ENCODE results near the gene SLC9C1. TPM values are rescaled to one million over a fixed set of nuclear protein-coding genes. Genes with fewer than 3 reads are reported as not detected.

The SLC9C1 gene
- total RNA-seq, 1 donor from 2014 or later = 2.3 TPM

- no peak for ATAC-seq
- intact Hi-C loops (cut with micrococcal nuclease) = no loop called here
- no peak for DNase-seq
Observed at GRCh38 chr3:112121577-112122547, 172.2 kb downstream of the SLC9C1 start.

- DNase-seq (no peak), ATAC-seq (no peak)
- intact Hi-C loops (cut with micrococcal nuclease) = no loop called here
Observed at GRCh38 chr3:112119962-112120836, 173.8 kb downstream of the SLC9C1 start.

- DNase-seq = peak; percentile 37
- intact Hi-C loops (cut with micrococcal nuclease) = no loop called here
- ATAC-seq = peak; percentile 43
Observed at GRCh38 chr3:112117841-112118571, 176.0 kb downstream of the SLC9C1 start.

- ATAC-seq = no peak
- intact Hi-C loops (cut with micrococcal nuclease) = no loop called here
- no peak for DNase-seq
Observed at GRCh38 chr3:112117415-112117814, 176.6 kb downstream of the SLC9C1 start.

- DNase-seq (peak; percentile 30), ATAC-seq (peak; percentile 51)
- intact Hi-C loops (cut with micrococcal nuclease) = no loop called here
Observed at GRCh38 chr3:112116748-112117186, 177.2 kb downstream of the SLC9C1 start.

GRCh38 chr3:112115806-112116383, 178.1 kb downstream of the SLC9C1 start:
- intact Hi-C loops (cut with micrococcal nuclease) = no loop called here
- no peak for ATAC-seq
- no peak for DNase-seq

- intact Hi-C loops (cut with micrococcal nuclease) = no loop called here
- ATAC-seq (no peak), DNase-seq (no peak)
Observed at GRCh38 chr3:112115161-112115739, 178.8 kb downstream of the SLC9C1 start.

GRCh38 chr3:112114576-112115160, 179.3 kb downstream of the SLC9C1 start:
- ATAC-seq (no peak), DNase-seq (no peak)
- intact Hi-C loops (cut with micrococcal nuclease) = no loop called here

GRCh38 chr3:112111785-112112402, 182.1 kb downstream of the SLC9C1 start:
- DNase-seq (no peak), ATAC-seq (peak; percentile 81)
- intact Hi-C loops (cut with micrococcal nuclease) = no loop called here

GRCh38 chr3:112109322-112109721, 184.7 kb downstream of the SLC9C1 start:
- ATAC-seq (no peak), DNase-seq (no peak)
- intact Hi-C loops (cut with micrococcal nuclease) = no loop called here

GRCh38 chr3:112104774-112105173, 189.2 kb downstream of the SLC9C1 start:
- DNase-seq = no peak
- no peak for ATAC-seq
- intact Hi-C loops (cut with micrococcal nuclease) = no loop called here

GRCh38 chr3:112101916-112102315, 192.1 kb downstream of the SLC9C1 start:
- intact Hi-C loops (cut with micrococcal nuclease) = no loop called here
- DNase-seq = no peak

GRCh38 chr3:112097378-112097777, 196.6 kb downstream of the SLC9C1 start:
- peak; percentile 72 for ATAC-seq
- intact Hi-C loops (cut with micrococcal nuclease) = no loop called here

More at GRCh38 chr3:112101916-112102315, 192.1 kb downstream of the SLC9C1 start:
- ATAC-seq = no peak

GRCh38 chr3:112096176-112096575, 197.8 kb downstream of the SLC9C1 start:
- intact Hi-C loops (cut with micrococcal nuclease) = no loop called here
- ATAC-seq (no peak), DNase-seq (no peak)

More at GRCh38 chr3:112097378-112097777, 196.6 kb downstream of the SLC9C1 start:
- DNase-seq = no peak

GRCh38 chr3:112095731-112096130, 198.3 kb downstream of the SLC9C1 start:
- intact Hi-C loops (cut with micrococcal nuclease) = no loop called here
- no peak for ATAC-seq
- DNase-seq = no peak

GRCh38 chr3:112093180-112093522, 200.9 kb downstream of the SLC9C1 start:
- intact Hi-C loops (cut with micrococcal nuclease) = no loop called here
- ATAC-seq (peak; percentile 31), DNase-seq (no peak)

GRCh38 chr3:112092496-112093179, 201.4 kb downstream of the SLC9C1 start:
- ATAC-seq (peak; percentile 85), DNase-seq (no peak)
- intact Hi-C loops (cut with micrococcal nuclease) = no loop called here

All from left ventricle myocardium superior (tissue), 1 donor.